Stimulated activated naive B cell treated with anti-CD40 and anti-IgM and Interleukin-4, amounts not matched to agents 10 μg/mL and 1 μg/mL and 100 μg/mL, for 72 hours (primary cell): ENCODE measurements around the gene MRPL20.

Experiments used
- ATAC-seq, 2 donors: fragments of 150-1000 bp; cut with Tn5 transposase; replicated peaks; 2 replicates each; pipeline ENCODE4 v1.10.0; 2021; ENCODE audit warnings: moderate library complexity in 1 of 2
- DNase-seq: peaks from one replicate; pipeline ENCODE4 v3.0.0; 2021
- H3K27ac Mint-ChIP-seq: one replicate; pipeline ENCODE4 v1.8.0; 2022; ENCODE audit warnings: mild to moderate bottlenecking, mixed read lengths
- H3K27me3 Mint-ChIP-seq, 2 donors: one replicate each; pipeline ENCODE4 v1.8.0; 2022; ENCODE audit warnings: mixed read lengths in 2 of 2
- H3K36me3 Mint-ChIP-seq, 2 donors: one replicate each; pipeline ENCODE4 v1.8.0; 2022; ENCODE audit warnings: mixed read lengths in 2 of 2, mild to moderate bottlenecking in 1 of 2
- H3K4me1 Mint-ChIP-seq, 2 donors: one replicate each; pipeline ENCODE4 v1.8.0; 2022; ENCODE audit warnings: mixed read lengths in 2 of 2, mild to moderate bottlenecking in 1 of 2
- H3K4me3 Mint-ChIP-seq, 2 donors: one replicate each; pipeline ENCODE4 v1.8.0; 2022; ENCODE audit warnings: mild to moderate bottlenecking in 2 of 2, mixed read lengths in 2 of 2, moderate library complexity in 1 of 2
- H3K9me3 Mint-ChIP-seq, 2 donors: one replicate each; pipeline ENCODE4 v1.8.0; 2022; ENCODE audit warnings: mixed read lengths in 2 of 2, mild to moderate bottlenecking in 1 of 2

The MRPL20 gene

DNA sequence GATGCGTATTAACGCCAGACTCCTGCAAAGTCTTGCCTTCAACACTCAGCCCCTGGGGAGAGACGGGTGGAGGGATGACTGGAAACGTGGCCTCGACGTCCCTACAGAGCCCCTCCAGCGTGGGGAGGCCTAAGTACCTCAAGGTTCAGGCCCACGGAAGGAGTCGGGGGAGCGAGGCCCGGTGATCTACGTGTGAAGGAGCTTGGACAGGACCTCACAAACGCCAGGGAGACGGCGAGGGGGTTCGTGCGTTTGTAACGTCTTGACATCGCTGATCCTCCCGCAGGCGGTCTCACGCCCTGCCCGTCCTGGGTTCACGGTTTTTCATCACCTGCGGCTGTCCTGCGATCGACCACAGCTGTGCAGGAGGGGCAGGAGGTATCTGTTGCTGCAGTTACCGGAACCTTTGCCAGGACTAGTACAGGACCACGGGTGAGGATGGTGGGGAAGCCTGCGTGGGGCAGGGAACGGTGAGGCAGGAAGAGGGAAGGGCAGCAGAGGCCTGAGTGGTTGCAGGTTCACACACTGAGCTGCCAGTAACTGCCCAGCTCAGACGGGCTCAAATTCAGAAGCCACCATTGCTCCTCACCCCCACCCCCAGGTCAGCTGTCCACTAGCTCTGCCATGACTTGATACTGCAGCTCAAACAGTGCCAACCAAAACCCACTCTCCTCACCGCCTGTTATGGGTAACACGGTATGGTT lies 7.1 kb downstream of the MRPL20 start:
- Mint-ChIP-seq H3K9me3 (no peaks in the 10 kb centered on the region), H3K4me3 (peak overlapping the region; percentile 95), H3K36me3 (peaks cover 58 to 63% of the 10 kb centered on the region in 2 donors), H3K27ac (peak overlapping the region; percentile 99), H3K27me3 (no peaks in the 10 kb centered on the region), H3K4me1 (peaks cover 40 to 73% of the 10 kb centered on the region in 2 donors)
- DNase-seq (no peak), ATAC-seq (peak; percentile 4 to 8)

DNA sequence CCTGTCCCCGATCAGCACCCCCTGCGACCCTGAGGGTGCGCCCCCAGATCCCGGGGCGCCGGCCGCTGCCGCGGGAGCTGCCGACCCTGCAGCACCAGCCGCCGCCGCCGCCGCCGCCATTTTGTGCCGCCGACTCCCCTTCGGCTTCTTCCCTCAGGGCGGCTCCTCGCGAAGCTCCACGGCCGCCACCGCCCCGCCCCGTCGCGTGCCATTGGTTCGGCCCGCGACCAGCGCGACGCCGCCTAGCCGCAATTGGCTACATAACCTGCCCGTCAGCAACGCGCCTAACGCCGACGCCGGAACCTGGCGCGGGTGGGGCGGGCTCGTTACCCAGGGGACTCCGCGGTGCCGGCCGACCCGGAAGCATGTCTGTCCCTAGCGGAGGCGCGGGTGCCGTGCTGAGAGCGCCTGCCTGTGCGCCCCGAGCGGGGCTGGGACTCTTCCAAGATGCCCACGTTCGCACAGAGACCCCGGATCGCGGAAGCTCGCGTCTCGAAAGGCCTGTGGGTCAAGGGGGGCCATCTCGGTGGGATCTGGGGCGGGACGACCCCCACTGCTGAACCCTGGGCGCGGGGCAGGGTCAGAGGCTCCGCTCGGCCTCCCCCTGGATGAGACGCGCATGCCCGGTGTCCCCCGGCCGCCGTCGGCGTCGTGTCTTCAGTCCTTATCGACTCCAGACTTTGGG lies 7.8 kb downstream of the MRPL20 start, which contains the start of gene CCNL2:
CCNL2 (minus strand) TSS at position 149 of the 685 bp plus-strand sequence; CDS start at position 120, 29 bp downstream.
- H3K36me3 Mint-ChIP-seq: peaks cover 56 to 60% of the 10 kb centered on the region in 2 donors
- H3K27me3 Mint-ChIP-seq: no peaks in the 10 kb centered on the region
- ATAC-seq (peak; percentile 95 to 98), DNase-seq (peak; percentile 99)
- peak within 1 kb of the TSS; percentile 95 for H3K4me3 Mint-ChIP-seq
- H3K4me1 Mint-ChIP-seq: peaks cover 40 to 73% of the 10 kb centered on the region in 2 donors
- H3K9me3 Mint-ChIP-seq: no peaks in the 10 kb centered on the region
- H3K27ac Mint-ChIP-seq: peak within 1 kb of the TSS; percentile 99

DNA sequence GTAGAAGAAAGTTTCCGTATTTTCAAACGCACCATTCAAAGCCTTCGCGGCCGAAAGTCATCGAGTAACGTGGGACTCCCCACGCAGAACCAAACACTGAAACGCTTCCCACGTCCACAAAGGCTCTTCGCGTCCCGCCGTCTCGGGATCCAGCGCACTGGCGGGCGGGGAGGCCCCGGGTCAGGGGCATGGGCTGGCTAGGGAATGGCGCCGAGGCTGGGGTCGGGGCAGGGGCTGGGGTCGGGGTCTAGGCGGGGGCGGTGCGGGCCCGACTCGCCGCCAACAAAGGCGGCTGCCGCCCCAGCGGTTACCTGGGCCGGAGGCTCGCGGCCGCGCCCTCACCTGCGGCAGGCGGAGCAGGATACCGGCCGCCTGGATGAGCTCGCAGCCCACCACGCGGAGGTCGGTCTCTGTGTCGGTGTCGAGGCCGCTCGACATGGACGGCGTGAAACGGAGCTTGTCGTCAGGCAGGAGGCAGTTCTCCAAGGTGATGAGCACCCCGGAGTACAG lies 8.4 kb downstream of the MRPL20 start:
- no peak for DNase-seq
- peak overlapping the region; percentile 93 for H3K27ac Mint-ChIP-seq
- peaks cover 38 to 67% of the 10 kb centered on the region in 2 donors for H3K4me1 Mint-ChIP-seq
- ATAC-seq: peak; percentile 6
- H3K27me3 Mint-ChIP-seq: no peaks in the 10 kb centered on the region
- peak overlapping the region; percentile 89 to 95 for H3K4me3 Mint-ChIP-seq
- no peaks in the 10 kb centered on the region for H3K9me3 Mint-ChIP-seq
- H3K36me3 Mint-ChIP-seq: peaks cover 55 to 59% of the 10 kb centered on the region in 2 donors

DNA sequence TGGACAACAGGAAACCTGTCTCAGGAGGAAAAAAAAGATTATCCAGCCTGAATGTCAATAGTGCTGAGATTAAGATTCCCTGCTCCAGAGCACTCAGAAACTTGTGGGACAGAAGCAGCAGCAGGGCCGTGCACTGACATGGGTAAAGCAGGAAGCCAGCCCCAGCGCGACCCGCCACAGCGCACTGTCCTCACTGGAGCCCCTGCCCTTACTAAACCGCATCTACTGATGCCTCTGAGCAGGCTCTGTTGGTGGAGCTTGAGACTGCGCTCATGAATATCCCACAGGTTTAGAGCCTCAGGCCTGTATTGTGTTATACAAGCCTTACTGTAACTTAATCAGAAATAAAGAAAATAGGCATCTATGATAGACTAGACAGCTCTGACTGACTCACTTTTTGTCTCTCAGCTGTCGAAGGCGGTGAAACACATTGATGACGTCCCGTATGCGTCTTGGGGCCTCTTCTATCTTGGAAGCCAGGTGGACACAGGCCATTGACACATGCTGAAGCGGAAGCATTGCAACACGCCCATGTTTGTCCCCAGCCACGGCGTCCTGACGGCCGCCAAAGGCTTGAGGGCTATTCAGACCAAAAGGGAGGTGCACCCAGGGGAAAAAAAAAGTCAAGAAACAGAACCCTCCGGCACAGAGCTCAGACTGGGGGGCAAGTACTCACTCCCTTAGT lies 9.1 kb downstream of the MRPL20 start:
- ATAC-seq (no peak), DNase-seq (no peak)
- H3K36me3 Mint-ChIP-seq: peaks cover 54 to 61% of the 10 kb centered on the region in 2 donors
- H3K4me3 Mint-ChIP-seq: peak overlapping the region; percentile 89 to 95
- H3K27ac Mint-ChIP-seq: peak overlapping the region; percentile 93
- no peaks in the 10 kb centered on the region for H3K27me3 Mint-ChIP-seq
- H3K9me3 Mint-ChIP-seq: no peaks in the 10 kb centered on the region
- H3K4me1 Mint-ChIP-seq: peaks cover 32 to 60% of the 10 kb centered on the region in 2 donors

DNA sequence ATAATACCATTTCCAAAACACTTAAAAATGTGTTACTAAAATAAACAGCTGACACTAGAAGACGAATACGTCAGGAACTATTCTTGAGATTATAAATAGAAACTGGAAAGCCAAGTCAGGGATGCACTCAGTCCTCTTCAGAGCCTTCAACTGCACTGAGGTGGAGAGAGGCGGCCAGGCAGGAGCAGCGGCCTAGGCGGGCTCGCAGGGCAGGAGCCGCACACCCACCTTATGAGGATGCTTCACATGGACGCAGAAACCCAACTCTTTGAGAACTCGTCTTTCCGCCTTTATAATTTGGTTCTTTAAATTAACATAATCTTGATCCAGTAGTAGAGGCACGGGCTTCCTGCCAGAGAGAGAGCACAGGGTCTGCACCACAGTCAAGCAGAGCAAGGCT lies 11.9 kb downstream of the MRPL20 start:
- Mint-ChIP-seq H3K9me3 (no peaks in the 10 kb centered on the region), H3K4me3 (no peak overlapping the region), H3K36me3 (peaks cover 55 to 60% of the 10 kb centered on the region in 2 donors), H3K4me1 (peaks cover 14 to 37% of the 10 kb centered on the region in 2 donors), H3K27me3 (no peaks in the 10 kb centered on the region), H3K27ac (no peak overlapping the region)
- ATAC-seq: no peak
- no peak for DNase-seq

DNA sequence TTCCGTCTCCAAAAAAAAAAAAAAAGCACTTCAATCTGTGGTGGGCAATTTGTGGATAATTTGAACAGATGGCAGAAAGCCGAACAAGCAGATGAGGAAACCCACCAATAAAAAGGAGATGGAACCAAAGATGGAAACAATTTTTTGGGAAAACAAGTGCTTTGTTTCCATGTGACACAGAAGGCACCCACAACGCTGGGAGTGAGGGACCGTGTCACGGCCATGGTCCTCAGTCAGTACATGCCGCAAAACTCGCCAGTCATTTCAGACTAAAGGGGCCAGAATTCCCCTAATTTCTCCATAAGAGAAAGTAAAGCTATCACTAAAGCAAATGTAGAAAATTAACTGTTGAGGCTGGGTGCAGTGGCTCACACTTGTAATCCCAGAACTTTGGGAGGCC lies 13.0 kb downstream of the MRPL20 start:
- peak overlapping the region; percentile 56 for H3K27ac Mint-ChIP-seq
- no peak for ATAC-seq
- H3K4me1 Mint-ChIP-seq: peaks cover 12 to 29% of the 10 kb centered on the region in 2 donors
- H3K36me3 Mint-ChIP-seq: peaks cover 55 to 61% of the 10 kb centered on the region in 2 donors
- H3K4me3 Mint-ChIP-seq: no peak overlapping the region
- no peaks in the 10 kb centered on the region for H3K27me3 Mint-ChIP-seq
- DNase-seq: no peak
- H3K9me3 Mint-ChIP-seq: no peaks in the 10 kb centered on the region

DNA sequence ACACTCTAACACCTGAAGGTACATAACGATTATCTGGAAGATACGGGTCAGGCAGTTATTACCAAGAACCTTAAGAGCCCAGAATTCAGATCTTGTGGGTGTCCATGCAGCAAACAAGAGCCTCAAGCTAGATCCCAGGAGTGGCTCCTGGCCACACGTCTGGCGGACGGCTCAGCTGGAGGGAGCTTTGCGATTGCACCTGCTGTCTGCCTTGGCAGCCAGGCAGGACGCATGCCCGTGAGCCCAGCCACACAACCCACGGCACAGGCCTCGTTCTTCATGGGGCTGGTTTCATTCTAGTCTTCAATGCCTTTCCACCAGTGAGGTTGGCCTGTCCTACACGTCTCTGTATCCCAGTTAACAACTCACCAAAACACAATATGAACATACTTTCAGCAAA lies 13.7 kb downstream of the MRPL20 start:
- peaks cover 61 to 62% of the 10 kb centered on the region in 2 donors for H3K36me3 Mint-ChIP-seq

DNA sequence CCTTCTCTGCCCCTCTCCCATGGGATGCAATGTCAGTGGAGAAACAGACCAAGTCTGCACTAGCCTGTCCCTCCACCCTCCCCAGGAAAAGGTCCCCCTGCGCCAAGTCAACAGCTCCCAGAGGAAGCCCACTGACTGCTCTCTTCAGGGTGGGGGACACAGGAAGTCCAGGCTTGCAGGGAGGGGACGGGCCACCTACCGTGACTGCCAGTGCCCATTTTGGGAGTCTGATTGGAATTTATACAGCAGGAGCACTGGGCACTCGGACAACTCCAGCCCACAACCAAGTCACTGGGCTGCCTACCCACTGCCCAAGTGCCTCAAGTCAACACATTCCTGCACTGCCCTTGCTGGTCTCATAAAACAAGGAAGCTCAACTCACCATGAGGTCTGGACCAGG lies 14.1 kb downstream of the MRPL20 start:
- ATAC-seq (no peak), DNase-seq (no peak)
- Mint-ChIP-seq H3K36me3 (peaks cover 62 to 63% of the 10 kb centered on the region in 2 donors), H3K4me1 (peaks cover 9 to 25% of the 10 kb centered on the region in 2 donors), H3K27ac (no peak overlapping the region), H3K4me3 (no peak overlapping the region), H3K27me3 (no peaks in the 10 kb centered on the region), H3K9me3 (no peaks in the 10 kb centered on the region)

More for the DNA sequence above, 13.7 kb downstream of the MRPL20 start:
- H3K27ac Mint-ChIP-seq: no peak overlapping the region
- DNase-seq (no peak), ATAC-seq (no peak)
- no peaks in the 10 kb centered on the region for H3K9me3 Mint-ChIP-seq
- no peak overlapping the region for H3K4me3 Mint-ChIP-seq
- peaks cover 12 to 29% of the 10 kb centered on the region in 2 donors for H3K4me1 Mint-ChIP-seq
- no peaks in the 10 kb centered on the region for H3K27me3 Mint-ChIP-seq

DNA sequence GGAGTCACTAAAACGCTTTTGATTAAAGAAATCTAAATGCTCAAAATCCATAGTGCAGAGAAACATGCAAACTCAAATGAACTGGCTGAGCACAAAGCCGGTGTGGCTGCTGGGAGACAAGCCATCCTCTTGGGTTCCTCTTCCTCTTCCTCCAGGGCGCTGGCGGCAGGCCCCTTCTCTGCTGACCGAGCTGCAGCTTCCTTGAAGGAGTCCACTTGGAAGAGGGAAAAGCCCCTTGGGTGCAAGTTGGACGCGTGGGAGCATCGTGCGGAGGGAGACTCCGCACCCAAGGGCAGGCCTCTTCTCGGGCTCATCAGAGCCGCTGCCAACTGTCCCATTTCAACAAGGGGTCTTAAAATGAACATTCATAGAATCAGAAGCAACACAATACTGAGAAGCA lies 15.9 kb downstream of the MRPL20 start:
- no peak overlapping the region for H3K27ac Mint-ChIP-seq
- H3K4me1 Mint-ChIP-seq: peaks cover 8 to 23% of the 10 kb centered on the region in 2 donors
- DNase-seq (no peak), ATAC-seq (no peak)
- H3K9me3 Mint-ChIP-seq: no peaks in the 10 kb centered on the region
- H3K27me3 Mint-ChIP-seq: no peaks in the 10 kb centered on the region
- no peak overlapping the region for H3K4me3 Mint-ChIP-seq
- H3K36me3 Mint-ChIP-seq: peaks cover 71 to 78% of the 10 kb centered on the region in 2 donors

DNA sequence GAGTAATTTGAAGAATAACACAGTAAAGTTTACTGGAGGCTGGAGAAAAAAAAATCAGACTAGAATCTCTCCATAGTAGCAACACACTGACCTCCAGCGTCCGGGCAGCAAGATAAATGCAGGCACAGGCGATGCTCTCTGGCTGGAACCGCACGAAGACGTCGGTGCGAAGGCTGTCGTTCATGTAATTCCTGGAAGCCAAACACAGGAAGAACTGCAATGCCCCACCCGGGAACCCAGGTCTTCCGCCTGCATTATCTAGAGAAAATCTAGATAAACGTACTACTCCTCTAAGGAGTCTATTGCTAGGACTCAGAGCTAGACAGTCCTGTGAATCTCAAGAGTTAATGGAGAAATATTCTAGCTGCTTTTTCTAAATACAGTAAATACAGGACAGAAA lies 16.4 kb downstream of the MRPL20 start:
- ATAC-seq: no peak
- Mint-ChIP-seq H3K27ac (no peak overlapping the region), H3K4me1 (peaks cover 6 to 21% of the 10 kb centered on the region in 2 donors), H3K27me3 (no peaks in the 10 kb centered on the region), H3K9me3 (no peaks in the 10 kb centered on the region), H3K4me3 (no peak overlapping the region), H3K36me3 (peaks cover 74 to 82% of the 10 kb centered on the region in 2 donors)
- DNase-seq: no peak

DNA sequence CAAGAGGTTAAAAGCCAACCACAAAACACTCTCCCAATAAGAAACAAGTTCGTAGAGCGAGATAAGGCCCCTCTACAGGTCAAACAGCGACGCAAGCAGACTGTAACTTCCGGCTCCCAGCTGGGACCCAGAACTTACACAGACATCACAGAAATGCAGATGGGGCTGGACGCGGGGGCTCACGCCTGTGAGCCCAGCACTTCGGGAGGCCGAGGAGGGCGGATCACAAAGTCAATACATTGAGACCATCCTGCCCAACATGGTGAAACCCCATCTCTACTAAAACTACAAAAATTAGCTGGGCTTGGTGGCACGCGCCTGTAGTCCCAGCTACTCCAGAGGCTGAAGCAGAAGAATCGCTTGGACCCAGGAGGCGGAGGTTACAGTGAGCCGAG lies 19.0 kb downstream of the MRPL20 start:
- Mint-ChIP-seq H3K4me3 (no peak overlapping the region), H3K27me3 (no peaks in the 10 kb centered on the region), H3K27ac (peak overlapping the region; percentile 56), H3K36me3 (peaks cover 63 to 66% of the 10 kb centered on the region in 2 donors), H3K9me3 (no peaks in the 10 kb centered on the region), H3K4me1 (peaks cover 2 to 10% of the 10 kb centered on the region in 2 donors)
- DNase-seq (no peak), ATAC-seq (no peak)

DNA sequence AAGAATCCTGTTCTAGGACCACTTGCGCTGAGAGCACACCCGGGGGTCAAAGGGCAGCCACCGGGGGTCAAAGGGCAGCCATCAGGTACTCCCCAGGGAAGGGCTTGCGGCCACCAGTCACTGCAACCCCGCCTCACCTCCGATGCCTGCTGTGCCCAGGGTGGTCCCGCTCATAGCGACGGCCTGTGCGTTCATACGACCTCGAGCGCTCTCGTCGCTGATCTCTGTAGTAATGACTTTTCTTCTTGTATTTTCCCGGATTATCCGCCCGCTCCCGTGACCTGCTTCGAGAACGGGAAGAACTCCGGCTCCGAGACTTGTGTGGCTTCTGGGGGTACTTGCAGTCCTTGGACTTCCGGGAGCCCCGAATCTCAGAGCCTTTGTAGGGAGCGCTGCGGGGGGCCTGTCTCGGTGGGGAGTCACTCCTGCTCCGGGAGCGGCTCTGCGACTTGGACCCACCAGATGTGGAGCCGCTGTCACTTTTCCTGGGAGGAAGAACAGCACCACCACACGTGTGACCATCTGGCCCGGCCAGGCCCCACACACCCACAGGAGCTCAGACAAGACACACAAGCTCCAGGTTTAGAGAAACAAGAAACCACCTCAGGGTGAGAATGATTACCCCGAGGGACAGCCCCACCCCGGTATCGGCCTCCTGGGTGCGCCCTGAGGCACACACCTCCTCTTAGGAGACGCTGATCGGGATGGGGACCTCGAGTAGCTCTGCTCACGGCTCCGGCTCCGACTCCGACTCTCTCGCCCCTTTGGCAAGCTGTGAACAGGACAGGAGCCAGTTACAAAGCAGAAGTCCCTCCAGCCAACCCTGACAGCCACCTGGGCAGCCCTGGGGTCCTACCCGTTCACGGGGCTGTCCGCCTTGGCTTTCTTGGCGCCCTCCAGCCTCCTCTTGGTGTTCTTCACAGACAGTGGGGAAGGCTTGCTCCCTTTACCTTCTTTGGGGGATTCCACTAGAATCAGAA lies 19.7 kb downstream of the MRPL20 start:
- H3K36me3 Mint-ChIP-seq: peaks cover 61 to 65% of the 10 kb centered on the region in 2 donors
- DNase-seq (no peak), ATAC-seq (no peak)
- H3K4me3 Mint-ChIP-seq: no peak overlapping the region
- no peaks in the 10 kb centered on the region for H3K9me3 Mint-ChIP-seq
- no peaks in the 10 kb centered on the region for H3K27me3 Mint-ChIP-seq
- peaks cover 6 to 17% of the 10 kb centered on the region in 2 donors for H3K4me1 Mint-ChIP-seq
- H3K27ac Mint-ChIP-seq: peak overlapping the region; percentile 56

DNA sequence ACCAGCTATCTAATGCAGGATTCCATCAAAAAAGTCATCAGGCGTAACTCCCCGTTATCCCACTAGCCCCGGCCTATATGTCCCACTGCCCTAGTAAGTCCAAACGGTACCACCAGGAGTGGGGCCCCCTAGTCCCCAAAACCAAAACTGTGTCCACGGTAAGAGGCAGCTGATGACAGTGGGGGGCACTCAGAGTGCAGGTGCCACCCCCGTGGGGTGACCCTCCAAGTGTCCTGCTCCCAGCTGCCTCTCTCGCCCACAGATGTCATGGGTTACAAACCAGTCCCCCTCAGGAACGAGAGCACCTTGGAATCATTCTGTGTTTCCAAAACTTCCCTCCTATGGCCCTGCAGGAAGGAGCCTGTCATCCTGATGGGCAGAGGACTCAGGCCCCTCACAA lies 21.2 kb downstream of the MRPL20 start:
- Mint-ChIP-seq H3K9me3 (no peaks in the 10 kb centered on the region), H3K4me1 (peaks cover 10 to 17% of the 10 kb centered on the region in 2 donors), H3K36me3 (peaks cover 61 to 62% of the 10 kb centered on the region in 2 donors), H3K4me3 (no peak overlapping the region), H3K27me3 (no peaks in the 10 kb centered on the region), H3K27ac (peak overlapping the region; percentile 73)
- no peak for ATAC-seq
- DNase-seq: no peak
